Middle frontal gyrus (tissue), 1 donor: ENCODE data around the gene MS4A2.
"Not testable (repeated sequence)": the region's sequence is repeated elsewhere in the genome, so short reads cannot be mapped to it uniquely, and the experiment has no call there.

Experiments used
- DNase-seq: peaks from one replicate; pipeline ENCODE4 v3.0.0-alpha.2; 2015; ENCODE audit warnings: low spot score; ENCODE audit errors: extremely low spot score

MS4A2 gene

GRCh38 chr11:60101368-60101767 lies 12.9 kb downstream of the MS4A2 start:
- not testable (repeated sequence) for DNase-seq

- DNase-seq, result not testable (repeated sequence)
Measured at GRCh38 chr11:60104471-60105115, 16.1 kb downstream of the MS4A2 start.

- not testable (repeated sequence) for DNase-seq
Measured at GRCh38 chr11:60108631-60109030, 20.2 kb downstream of the MS4A2 start.

- DNase-seq, result no peak
Measured at GRCh38 chr11:60111793-60112192, 23.3 kb downstream of the MS4A2 start.

- no peak for DNase-seq
Measured at GRCh38 chr11:60116996-60117790, 28.7 kb downstream of the MS4A2 start.

- no peak for DNase-seq
Measured at GRCh38 chr11:60118338-60118737, 29.9 kb downstream of the MS4A2 start.

- no peak for DNase-seq
Measured at GRCh38 chr11:60119710-60120109, 31.2 kb downstream of the MS4A2 start.

GRCh38 chr11:60121264-60121663 lies 32.8 kb downstream of the MS4A2 start:
- no peak for DNase-seq

- no peak for DNase-seq
Measured at GRCh38 chr11:60122414-60123036, 34.1 kb downstream of the MS4A2 start.

- no peak for DNase-seq
Measured at GRCh38 chr11:60124802-60125432, 36.5 kb downstream of the MS4A2 start.

- no peak for DNase-seq
Measured at GRCh38 chr11:60125956-60126585, 37.6 kb downstream of the MS4A2 start.

- DNase-seq, result no peak
Measured at GRCh38 chr11:60127311-60127811, 38.9 kb downstream of the MS4A2 start.

- DNase-seq, result no peak
Measured at GRCh38 chr11:60128376-60128775, 39.9 kb downstream of the MS4A2 start.

GRCh38 chr11:60128866-60129265 lies 40.4 kb downstream of the MS4A2 start:
- DNase-seq, result not testable (repeated sequence)

- no peak for DNase-seq
Measured at GRCh38 chr11:60129853-60130252, 41.4 kb downstream of the MS4A2 start.

- DNase-seq, result peak; percentile 17
Measured at GRCh38 chr11:60130496-60130895, 42.0 kb downstream of the MS4A2 start.

GRCh38 chr11:60131912-60132311 lies 43.4 kb downstream of the MS4A2 start:
- DNase-seq, result no peak

GRCh38 chr11:60133917-60134316 lies 45.5 kb downstream of the MS4A2 start:
- no peak for DNase-seq

- DNase-seq, result no peak
Measured at GRCh38 chr11:60143768-60144167, 55.3 kb downstream of the MS4A2 start.

GRCh38 chr11:60145677-60146076 lies 57.2 kb downstream of the MS4A2 start:
- no peak for DNase-seq
